ENCODE results near the gene DIS3L2. TPM values are rescaled to one million over a fixed set of nuclear protein-coding genes. Genes with fewer than 3 reads are reported as not detected.

The DIS3L2 gene
- total and polyA plus RNA-seq, 2 of the 8 experiments (the other 6 are each of a cell fraction or from before 2014, with no cell fraction given) = 11.5 to 21.6 TPM

DNA sequence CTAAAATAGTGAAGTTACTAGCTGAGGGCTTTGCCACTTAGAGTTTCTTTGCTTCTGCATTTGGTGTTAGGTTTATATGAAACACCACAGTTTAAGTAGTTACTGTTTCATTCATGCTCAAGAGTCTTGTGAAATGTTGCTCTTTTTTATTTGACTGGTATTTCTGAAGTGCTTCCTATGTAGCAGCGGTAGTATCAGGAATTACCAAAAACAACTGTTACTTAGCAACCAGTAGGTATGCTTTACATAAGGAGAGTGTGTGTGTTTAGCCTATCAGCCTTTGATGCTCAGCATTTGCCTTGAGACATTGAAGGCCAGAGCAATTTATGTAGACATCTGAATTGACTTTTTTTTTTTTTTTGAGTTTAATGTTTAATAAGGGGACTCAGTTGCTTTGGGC is 3.6 kb downstream of the DIS3L2 start:
- Histone ChIP-seq H4K91ac (replicated peaks; ENCODE audit: insufficient read length, low read length) (no peak overlapping the region), H4K8ac (ENCODE audit: extremely low read depth, insufficient read depth, low read length) (no peak overlapping the region), H2BK12ac (ENCODE audit: low read depth, low read length) (no peak overlapping the region), H3K27ac (ENCODE audit: low read depth, low read length) (no peak overlapping the region), H3K18ac (ENCODE audit: extremely low read depth, low read length) (no peak overlapping the region), H3K4me2 (ENCODE audit: insufficient read depth in 1 of 2, low read depth in 2 of 2, low read length in 2 of 2) (no peak overlapping the region), H2BK20ac (ENCODE audit: low read length) (no peak overlapping the region), H3K79me1 (ENCODE audit: low read depth, low read length) (peaks cover 2% of the 10 kb centered on the region; the same call in 1 of the 2 replicates), H4K5ac (ENCODE audit: insufficient read length, low read depth, low read length) (no peak overlapping the region), H3K4ac (replicated peaks; ENCODE audit: insufficient read length, low read depth, low read length) (no peak overlapping the region), H2AFZ (ENCODE audit: low read length) (no peak overlapping the region), H3K23ac (ENCODE audit: insufficient read length) (no peak overlapping the region), H3K9me3 (ENCODE audit: insufficient read depth in 2 of 2, low read depth in 1 of 2, low read length in 1 of 2) (peaks cover 6 to 7% of the 10 kb centered on the region in 2 experiments; a peak in 2 of 4 replicates), H2BK15ac (ENCODE audit: low read length) (no peak overlapping the region), H2BK120ac (replicated peaks; ENCODE audit: low read depth, low read length) (no peak overlapping the region), H3K79me2 (ENCODE audit: control insufficient read depth in 1 of 2, insufficient read depth in 2 of 2, low read length in 2 of 2) (peaks cover 0 to 40% of the 10 kb centered on the region in 2 experiments; a peak in 2 of 4 replicates), H2BK5ac (ENCODE audit: low read depth, low read length) (no peak overlapping the region), H3K4me3 (ENCODE audit: extremely low read depth in 1 of 4, insufficient read depth in 2 of 4, low read depth in 3 of 4, low read length in 4 of 4) (no peak overlapping the region), H3K27me3 (replicated peaks in 1 of 4; ENCODE audit: control insufficient read depth in 3 of 4, extremely low read depth in 1 of 4, insufficient read depth in 3 of 4, low read length in 3 of 4) (peaks cover 0 to 3% (median 0%) of the 10 kb centered on the region in 4 experiments; a peak in 1 of 7 replicates), H3K14ac (ENCODE audit: insufficient read length) (no peak overlapping the region), H3K36me3 (ENCODE audit: control insufficient read depth in 2 of 4, insufficient read depth in 4 of 4, low read length in 3 of 4) (no peaks in the 10 kb centered on the region), H3K23me2 (ENCODE audit: low read depth, low read length) (peaks cover 7% of the 10 kb centered on the region; the same call in 1 of the 2 replicates), H4K20me1 (replicated peaks in 1 of 2; ENCODE audit: control insufficient read depth in 1 of 2, insufficient read depth in 2 of 2, low read length in 2 of 2) (no peaks in the 10 kb centered on the region), H3K9ac (replicated peaks in 1 of 4; ENCODE audit: extremely low read depth in 1 of 4, low read depth in 3 of 4, low read length in 3 of 4) (no peak overlapping the region), H3K56ac (replicated peaks; ENCODE audit: insufficient read length, low read depth, low read length) (no peak overlapping the region), H3K4me1 (replicated peaks in 1 of 4; ENCODE audit: control insufficient read depth in 3 of 4, insufficient read depth in 4 of 4, low read length in 3 of 4) (peaks cover 0 to 4% (median 1%) of the 10 kb centered on the region in 4 experiments; a peak in 2 of 7 replicates), H2AK5ac (ENCODE audit: low read depth, low read length) (no peak overlapping the region)
- WGBS, 2 experiments (ENCODE audit: extremely low coverage in 1 of 2, insufficient coverage in 1 of 2, insufficient read length in 1 of 2, insufficient replicate concordance in 2 of 2, low coverage in 1 of 2, low lambda C conversion rate in 2 of 2, missing lambda C conversion rate in 1 of 2) = 96% methylated on average over 1 of the region's 1 CpG; no CpG with 5 or more reads in 1 of the 2 experiments
- POLR2A ChIA-PET (ENCODE audit: partially characterized antibody) = no interaction called here
- CTCF ChIA-PET (ENCODE audit: partially characterized antibody) = no interaction called here
- FAIRE-seq (no peak), DNase-seq (ENCODE audit: low read depth in 1 of 2, low spot score in 2 of 2) (no peak)
- TF ChIP-seq SP1 (IDR thresholded peaks at IDR 0.05; ENCODE audit: low read depth, low read length) (no peak), KDM5A (IDR thresholded peaks at IDR 0.05; ENCODE audit: low read length) (no peak), GABPA (IDR thresholded peaks at IDR 0.05; ENCODE audit: borderline replicate concordance, insufficient read depth, low read length) (no peak), RNF2 (IDR thresholded peaks at IDR 0.05; ENCODE audit: borderline replicate concordance, low read depth, low read length, missing control alignments, poor library complexity, severe bottlenecking) (no peak), SP2 (IDR thresholded peaks at IDR 0.05; ENCODE audit: low read length) (no peak), TBP (IDR thresholded peaks at IDR 0.05; ENCODE audit: low read depth, low read length) (no peak), BRCA1 (IDR thresholded peaks at IDR 0.05; ENCODE audit: low read depth, low read length) (no peak), FOSL1 (IDR thresholded peaks at IDR 0.05; ENCODE audit: insufficient read depth, low read depth, low read length) (no peak), KDM1A (IDR thresholded peaks at IDR 0.05; ENCODE audit: borderline replicate concordance, low read length) (no peak), KDM4A (IDR thresholded peaks at IDR 0.05; ENCODE audit: low read depth, low read length, severe bottlenecking) (no peak), GTF2F1 (IDR thresholded peaks at IDR 0.05; ENCODE audit: borderline replicate concordance, low read depth, low read length) (no peak), SIX5 (IDR thresholded peaks at IDR 0.05; ENCODE audit: low read depth, low read length) (no peak), CHD1 (IDR thresholded peaks at IDR 0.05; ENCODE audit: low read depth, low read length) (no peak), RXRA (IDR thresholded peaks at IDR 0.05; ENCODE audit: insufficient read depth, low read depth, low read length) (no peak)

All from H1 (cell line).